Liver (tissue), 9 donors: Measurements from ENCODE around the gene IGFBP1. TPM values are rescaled to one million over a fixed set of nuclear protein-coding genes. Genes with fewer than 3 reads are reported as not detected.
A peak's percentile ranks its signal among the peaks of the same experiment; 100 is the strongest.
"Not testable (repeated sequence)": the region's sequence is repeated elsewhere in the genome, so short reads cannot be mapped to it uniquely, and the experiment has no call there.

Source experiments
- DNase-seq: peaks from one replicate; pipeline ENCODE4 v3.0.0-alpha.2; 2017; ENCODE audit warnings: low spot score
- H3K27ac ChIP-seq, 2 donors: one replicate each; pipeline ENCODE4 v1.7.0; 2013; ENCODE audit warnings: inconsistent platforms in 2 of 2, low read length in 2 of 2, control low read depth in 1 of 2, low read depth in 1 of 2, mild to moderate bottlenecking in 1 of 2
- H3K27me3 ChIP-seq, 4 donors: one replicate each; pipeline versions ENCODE4 v1.6.1 to v1.7.0; 2013; ENCODE audit warnings: low read length in 3 of 4, inconsistent platforms in 1 of 4, mild to moderate bottlenecking in 1 of 4, moderate library complexity in 1 of 4; ENCODE audit not compliant: control insufficient read depth in 4 of 4, insufficient read depth in 4 of 4
- H3K36me3 ChIP-seq, 4 donors: one replicate each; pipeline versions ENCODE4 v1.6.1 to v1.7.0; 2013; ENCODE audit warnings: low read length in 3 of 4, mild to moderate bottlenecking in 3 of 4, low read depth in 1 of 4, moderate library complexity in 1 of 4; ENCODE audit not compliant: control insufficient read depth in 4 of 4, insufficient read depth in 3 of 4
- H3K4me1 ChIP-seq, 4 donors: one replicate each; pipeline versions ENCODE4 v1.6.1 to v1.7.0; 2013; ENCODE audit warnings: low read length in 3 of 4, mild to moderate bottlenecking in 3 of 4, moderate library complexity in 1 of 4; ENCODE audit not compliant: control insufficient read depth in 4 of 4, insufficient read depth in 4 of 4
- H3K4me3 ChIP-seq, 3 donors: one replicate each; pipeline versions ENCODE4 v1.6.1 to v1.7.0; 2013; ENCODE audit warnings: low read length in 3 of 3, control low read depth in 1 of 3, low read depth in 1 of 3, mild to moderate bottlenecking in 1 of 3
- H3K9ac ChIP-seq, 2 donors: one replicate each; pipeline ENCODE4 v1.7.0; 2013; ENCODE audit warnings: low read length in 2 of 2, mild to moderate bottlenecking in 2 of 2, moderate library complexity in 2 of 2, control low read depth in 1 of 2, low read depth in 1 of 2
- H3K9me3 ChIP-seq, 4 donors: one replicate each; pipeline versions ENCODE4 v1.6.1 to v1.7.0; 2013; ENCODE audit warnings: low read length in 3 of 4; ENCODE audit not compliant: control insufficient read depth in 4 of 4
- ATF3 ChIP-seq: IDR thresholded peaks from 2 replicates; pipeline ENCODE4 v1.6.1; 2016; ENCODE audit warnings: antibody characterized with exemption
- CTCF ChIP-seq: fragments of 150-350 bp; IDR thresholded peaks from 2 replicates; pipeline ENCODE4 v1.5.1; 2017; ENCODE audit warnings: improper control_type of control experiment, low read depth, low read length; ENCODE audit not compliant: missing input control
- EGR1 ChIP-seq, 2 donors: IDR thresholded peaks; 2 replicates each; pipeline ENCODE4 v1.6.1; 2016 to 2018; ENCODE audit warnings: antibody characterized with exemption in 2 of 2, low read depth in 2 of 2
- FOXA1 ChIP-seq: IDR thresholded peaks from 2 replicates; pipeline ENCODE4 v1.6.1; 2016; ENCODE audit warnings: antibody characterized with exemption
- FOXA2 ChIP-seq: IDR thresholded peaks from 2 replicates; pipeline ENCODE4 v1.6.1; 2016; ENCODE audit warnings: antibody characterized with exemption
- GABPA ChIP-seq, 2 donors: IDR thresholded peaks in 1 of 2; conservative IDR thresholded peaks in 1 of 2; 2 replicates each; pipeline ENCODE4 v1.6.1; 2016; ENCODE audit warnings: antibody characterized with exemption in 2 of 2, mild to moderate bottlenecking in 1 of 2, moderate library complexity in 1 of 2
- HNF4A ChIP-seq, 2 donors: conservative IDR thresholded peaks; 2 replicates each; pipeline ENCODE4 v1.6.1; 2016; ENCODE audit warnings: antibody characterized with exemption in 2 of 2, mild to moderate bottlenecking in 2 of 2
- HNF4G ChIP-seq: IDR thresholded peaks from 2 replicates; pipeline ENCODE4 v1.6.1; 2016; ENCODE audit warnings: antibody characterized with exemption
- JUND ChIP-seq, 2 donors: IDR thresholded peaks; 2 replicates each; pipeline ENCODE4 v1.6.1; 2016; ENCODE audit warnings: antibody characterized with exemption in 2 of 2
- MAX ChIP-seq: IDR thresholded peaks from 2 replicates; pipeline ENCODE4 v1.6.1; 2016; ENCODE audit warnings: antibody characterized with exemption
- NR2F2 ChIP-seq: IDR thresholded peaks from 2 replicates; pipeline ENCODE4 v1.6.1; 2016; ENCODE audit warnings: antibody characterized with exemption
- RAD21 ChIP-seq, 2 donors: IDR thresholded peaks; 2 replicates each; pipeline ENCODE4 v1.6.1; 2016; ENCODE audit warnings: antibody characterized with exemption in 2 of 2, mild to moderate bottlenecking in 2 of 2
- REST ChIP-seq: IDR thresholded peaks from 2 replicates; pipeline ENCODE4 v1.6.1; 2016; ENCODE audit warnings: antibody characterized with exemption, mild to moderate bottlenecking
- RXRA ChIP-seq, 2 donors: IDR thresholded peaks; 2 replicates each; pipeline ENCODE4 v1.6.1; 2017 to 2018; ENCODE audit warnings: antibody characterized with exemption in 2 of 2, mild to moderate bottlenecking in 1 of 2
- SP1 ChIP-seq: IDR thresholded peaks from 2 replicates; pipeline ENCODE4 v1.6.1; 2018; ENCODE audit warnings: antibody characterized with exemption, mild to moderate bottlenecking
- TAF1 ChIP-seq: conservative IDR thresholded peaks from 2 replicates; pipeline ENCODE4 v1.6.1; 2016; ENCODE audit warnings: antibody characterized with exemption, mild to moderate bottlenecking
- YY1 ChIP-seq: IDR thresholded peaks from 2 replicates; pipeline ENCODE4 v1.6.1; 2016; ENCODE audit warnings: antibody characterized with exemption, mild to moderate bottlenecking
- ZBTB33 ChIP-seq: IDR thresholded peaks from 2 replicates; pipeline ENCODE4 v1.6.1; 2016; ENCODE audit warnings: antibody characterized with exemption
- WGBS: extraction: QIAGEN DNeasy Blood & Tissue Kit; methylation state at CpG from one replicate; pipeline ENCODE4 v1.1.7; 2013; 5-methylcytosine and 5-hydroxymethylcytosine counted together
- polyA plus RNA-seq, 2 donors: library from polyadenylated mRNA; stranded (reverse) in 1 of 2; unstranded in 1 of 2; fragments of 200-250 nt in 1 of 2; fragments of >200 nt in 1 of 2; fragmentation: Nextera tagmentation in 1 of 2; extraction: Ambion mirVana in 1 of 2; gene quantifications; one replicate each; pipeline versions ENCODE4 v1.2.1 to v1.2.3, GENCODE V29; 2013 to 2015
- total RNA-seq, 2 donors: library from RNA; depleted of rRNA; stranded (reverse); fragments of >200 nt; gene quantifications; one replicate each; pipeline ENCODE4 v1.2.3, GENCODE V29; 2014
- donor health status: healthy.
- donor health status: healthy.
- donor health status: healthy.
- donor health status: healthy.
- donor health status: healthy.

The IGFBP1 gene
- total and polyA plus RNA-seq, 4 donors: 3.5 to 234 (median 63.6) TPM

- Histone ChIP-seq H3K9ac (no peak overlapping the region), H3K9me3 (no peaks in the 10 kb centered on the region), H3K27me3 (no peaks in the 10 kb centered on the region), H3K36me3 (no peaks in the 10 kb centered on the region), H3K27ac (no peak overlapping the region), H3K4me1 (no peaks in the 10 kb centered on the region), H3K4me3 (no peak overlapping the region)
- no peak for DNase-seq
- TF ChIP-seq RAD21 (IDR thresholded peaks at IDR 0.05): peak in 1 of 2 donors; percentile 62
- no peak for TF ChIP-seq HNF4A (conservative IDR thresholded peaks at IDR 0.05)
- no peak for TF ChIP-seq EGR1 (IDR thresholded peaks at IDR 0.05; ENCODE audit: low read depth in 2 of 2)
- TF ChIP-seq CTCF: peak; percentile 14
- TF ChIP-seq JUND (IDR thresholded peaks at IDR 0.05): no peak
- TF ChIP-seq HNF4G: no peak
- WGBS: 85% methylated on average over 22 of the region's 22 CpGs
Observed at GRCh38 chr7:45938626-45939302, 50.5 kb downstream of the IGFBP1 start.

- Histone ChIP-seq H3K27ac (no peak overlapping the region), H3K4me3 (no peak overlapping the region), H3K4me1 (no peaks in the 10 kb centered on the region), H3K36me3 (no peaks in the 10 kb centered on the region), H3K9ac (no peak overlapping the region), H3K9me3 (no peaks in the 10 kb centered on the region), H3K27me3 (no peaks in the 10 kb centered on the region)
- no peak for TF ChIP-seq HNF4G
- TF ChIP-seq EGR1 (IDR thresholded peaks at IDR 0.05; ENCODE audit: low read depth in 2 of 2): no peak
- no peak for TF ChIP-seq REST
- no peak for TF ChIP-seq ATF3
- TF ChIP-seq NR2F2: no peak
- no peak for TF ChIP-seq CTCF
- no peak for TF ChIP-seq YY1
- no peak for TF ChIP-seq SP1
- no peak for TF ChIP-seq RAD21 (IDR thresholded peaks at IDR 0.05)
- no peak for TF ChIP-seq TAF1
- TF ChIP-seq HNF4A (conservative IDR thresholded peaks at IDR 0.05): no peak
- TF ChIP-seq FOXA2: no peak
- TF ChIP-seq MAX: no peak
- no peak for TF ChIP-seq FOXA1
- no peak for TF ChIP-seq RXRA (IDR thresholded peaks at IDR 0.05)
- TF ChIP-seq JUND (IDR thresholded peaks at IDR 0.05): no peak
- no peak for TF ChIP-seq ZBTB33
- TF ChIP-seq GABPA (IDR thresholded peaks at IDR 0.05 in 1 of 2, conservative IDR thresholded peaks at IDR 0.05 in 1 of 2): no peak
- DNase-seq: no peak
- WGBS: 93% methylated on average over 11 of the region's 11 CpGs
Observed at GRCh38 chr7:45939574-45939973, 51.3 kb downstream of the IGFBP1 start.

GRCh38 chr7:45940237-45940781, 52.0 kb downstream of the IGFBP1 start:
- not testable (repeated sequence) for H3K4me3 ChIP-seq, DNase-seq, H3K9ac ChIP-seq, H3K9me3 ChIP-seq, H3K27ac ChIP-seq, H3K4me1 ChIP-seq, H3K36me3 ChIP-seq, H3K27me3 ChIP-seq
- 83% methylated on average over 14 of the region's 14 CpGs for WGBS
